Measurements from ENCODE around the gene C3orf33. TPM values are rescaled to one million over a fixed set of nuclear protein-coding genes. Genes with fewer than 3 reads are reported as not detected.

The C3orf33 gene
- total RNA-seq, 4 donors from 2014 or later = 2.3 to 4.2 (median 3.1) TPM

- Histone ChIP-seq H3K4me1 (no peaks in the 10 kb centered on the region), H3K9me3 (no peaks in the 10 kb centered on the region), H3K4me3 (no peak overlapping the region), H3K27ac (no peak overlapping the region), H3K36me3 (no peaks in the 10 kb centered on the region), H3K27me3 (peaks cover 10% of the 10 kb centered on the region)
- WGBS, 2 donors (ENCODE audit: low coverage in 1 of 2) = 62 to 79% methylated on average over 4 of the region's 4 CpGs
- ATAC-seq = no peak
- no peak for TF ChIP-seq POLR2AphosphoS5 (IDR thresholded peaks at IDR 0.05)
- TF ChIP-seq CTCF (IDR thresholded peaks at IDR 0.05) = no peak
- TF ChIP-seq POLR2A (IDR thresholded peaks at IDR 0.05) = no peak
- TF ChIP-seq EP300 (IDR thresholded peaks at IDR 0.05) = no peak
These were observed 69.7 kb downstream of the C3orf33 start for GRCh38 chr3:155736381-155736780.

DNA sequence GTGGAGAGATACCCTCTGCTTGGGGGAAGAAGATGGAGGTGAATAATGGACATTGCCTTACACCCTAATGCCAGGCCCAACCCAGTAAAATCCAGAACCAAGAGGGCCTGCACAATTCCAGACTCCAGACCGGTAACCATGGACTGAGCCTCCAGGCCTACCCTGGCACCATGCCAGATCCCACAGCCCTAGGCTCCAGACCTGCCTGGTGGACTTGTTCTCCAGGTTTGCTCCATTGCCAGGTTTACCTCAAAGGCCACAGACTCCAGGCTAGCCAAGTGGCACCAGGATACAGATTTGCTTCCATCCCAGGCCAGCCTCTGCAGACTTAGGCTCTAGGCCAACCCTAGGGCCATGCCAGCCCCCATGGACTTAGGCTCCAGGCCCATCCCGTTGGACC is 75.2 kb downstream of the C3orf33 start:
- H3K4me1 ChIP-seq = no peaks in the 10 kb centered on the region
- H3K4me3 ChIP-seq = no peak overlapping the region
- no peak overlapping the region for H3K27ac ChIP-seq
- ATAC-seq = no peak
- no peaks in the 10 kb centered on the region for H3K27me3 ChIP-seq
- no peaks in the 10 kb centered on the region for H3K9me3 ChIP-seq
- 67% methylated on average over 1 of the region's 2 CpGs; no CpG with 5 or more reads in 1 of the 2 donors for WGBS, 2 donors (ENCODE audit: low coverage in 1 of 2)
- no peaks in the 10 kb centered on the region for H3K36me3 ChIP-seq
- TF ChIP-seq EP300 (IDR thresholded peaks at IDR 0.05) = no peak
- TF ChIP-seq POLR2AphosphoS5 (IDR thresholded peaks at IDR 0.05) = no peak
- no peak for TF ChIP-seq POLR2A (IDR thresholded peaks at IDR 0.05)

- Histone ChIP-seq H3K4me1 (no peaks in the 10 kb centered on the region), H3K27me3 (no peaks in the 10 kb centered on the region), H3K9me3 (no peaks in the 10 kb centered on the region), H3K27ac (no peak overlapping the region), H3K36me3 (no peaks in the 10 kb centered on the region), H3K4me3 (no peak overlapping the region)
- TF ChIP-seq EP300 (IDR thresholded peaks at IDR 0.05) = no peak
- no peak for TF ChIP-seq CTCF (IDR thresholded peaks at IDR 0.05)
- TF ChIP-seq POLR2A (IDR thresholded peaks at IDR 0.05) = no peak
- no peak for TF ChIP-seq POLR2AphosphoS5 (IDR thresholded peaks at IDR 0.05)
- ATAC-seq = no peak
- 80 to 83% methylated on average over 1 to 3 of the region's 3 CpGs for WGBS, 2 donors (ENCODE audit: low coverage in 1 of 2)
These were observed 78.2 kb downstream of the C3orf33 start for GRCh38 chr3:155727836-155728235.

- TF ChIP-seq EP300 (IDR thresholded peaks at IDR 0.05) = no peak
- Histone ChIP-seq H3K9me3 (peaks cover 0 to 23% (median 0%) of the 10 kb centered on the region in 3 donors), H3K27ac (no peak overlapping the region), H3K4me1 (no peaks in the 10 kb centered on the region), H3K4me3 (no peak overlapping the region), H3K36me3 (no peaks in the 10 kb centered on the region), H3K27me3 (no peaks in the 10 kb centered on the region)
- WGBS, 2 donors (ENCODE audit: low coverage in 1 of 2) = 61 to 74% methylated on average over 3 to 5 of the region's 5 CpGs
- no peak for ATAC-seq
These were observed 91.8 kb downstream of the C3orf33 start for GRCh38 chr3:155714295-155714718.

Other genes with a start within 250 kb of the C3orf33 start
- gene PLCH1, start 61.2 kb downstream of the C3orf33 start, total RNA-seq = under 1 TPM; 0.16 to 0.40 (median 0.35) TPM
- 10 to 100 TPM; 18.4 to 27.6 (median 24.4) TPM for gene SLC33A1, start 48.1 kb upstream of the C3orf33 start, total RNA-seq
- gene GMPS, start 64.4 kb upstream of the C3orf33 start, total RNA-seq = 10 to 100 TPM; 26.8 to 48.8 (median 29.9) TPM

Data from gastroesophageal sphincter (tissue), 4 donors.